Thoracic aorta (tissue), 2 donors: ENCODE results near the gene TNS2. TPM values are rescaled to one million over a fixed set of nuclear protein-coding genes. Genes with fewer than 3 reads are reported as not detected.

Experiments used
- ATAC-seq: fragments of 150-250 bp; one replicate; pipeline ENCODE4 v1.8.0; 2017; ENCODE audit warnings: low read depth; ENCODE audit not compliant: insufficient number of reproducible peaks, low FRiP score
- DNase-seq: peaks from one replicate; pipeline ENCODE4 v3.0.0-alpha.2; 2020; ENCODE audit warnings: low spot score
- H3K27ac ChIP-seq, 2 donors: fragments of 200-600 bp; sonication (generic); 1 replicate in 1 of 2; 2 replicates in 1 of 2; pipeline ENCODE4 v1.5.1; 2016; ENCODE audit warnings: mild to moderate bottlenecking in 2 of 2, moderate library complexity in 2 of 2
- H3K27me3 ChIP-seq: fragments of 200-600 bp; sonication (generic); replicated peaks from 2 replicates; pipeline ENCODE4 v1.6.0; 2016; ENCODE audit warnings: mild to moderate bottlenecking; ENCODE audit not compliant: insufficient read depth
- H3K36me3 ChIP-seq: fragments of 200-600 bp; sonication (generic); one replicate; pipeline ENCODE4 v1.5.1; 2016
- H3K4me1 ChIP-seq, 2 donors: fragments of 200-600 bp; sonication (generic); 1 replicate in 1 of 2; 2 replicates in 1 of 2; pipeline versions ENCODE4 v1.5.1 to v1.6.0; 2016; ENCODE audit warnings: low read depth in 2 of 2, mild to moderate bottlenecking in 1 of 2; ENCODE audit not compliant: control insufficient read depth in 1 of 2
- H3K4me3 ChIP-seq: fragments of 200-600 bp; sonication (generic); 2 replicates; pipeline ENCODE4 v1.5.1; 2016; ENCODE audit warnings: mild to moderate bottlenecking
- H3K9me3 ChIP-seq: fragments of 200-600 bp; sonication (generic); 2 replicates; pipeline ENCODE4 v1.5.1; 2016
- CTCF ChIP-seq: fragments of 200-600 bp; sonication (generic); IDR thresholded peaks from one replicate; pipeline ENCODE4 v1.5.1; 2019; ENCODE audit warnings: antibody characterized with exemption
- total RNA-seq, 2 donors: library from RNA; depleted of rRNA; stranded (reverse); fragments of >200 nt; gene quantifications; one replicate each; pipeline versions ENCODE4 v1.1.0 to v1.2.3, GENCODE V29; 2016

The TNS2 gene
- total RNA-seq, 2 donors from 2014 or later = 292 to 307 TPM

DNA sequence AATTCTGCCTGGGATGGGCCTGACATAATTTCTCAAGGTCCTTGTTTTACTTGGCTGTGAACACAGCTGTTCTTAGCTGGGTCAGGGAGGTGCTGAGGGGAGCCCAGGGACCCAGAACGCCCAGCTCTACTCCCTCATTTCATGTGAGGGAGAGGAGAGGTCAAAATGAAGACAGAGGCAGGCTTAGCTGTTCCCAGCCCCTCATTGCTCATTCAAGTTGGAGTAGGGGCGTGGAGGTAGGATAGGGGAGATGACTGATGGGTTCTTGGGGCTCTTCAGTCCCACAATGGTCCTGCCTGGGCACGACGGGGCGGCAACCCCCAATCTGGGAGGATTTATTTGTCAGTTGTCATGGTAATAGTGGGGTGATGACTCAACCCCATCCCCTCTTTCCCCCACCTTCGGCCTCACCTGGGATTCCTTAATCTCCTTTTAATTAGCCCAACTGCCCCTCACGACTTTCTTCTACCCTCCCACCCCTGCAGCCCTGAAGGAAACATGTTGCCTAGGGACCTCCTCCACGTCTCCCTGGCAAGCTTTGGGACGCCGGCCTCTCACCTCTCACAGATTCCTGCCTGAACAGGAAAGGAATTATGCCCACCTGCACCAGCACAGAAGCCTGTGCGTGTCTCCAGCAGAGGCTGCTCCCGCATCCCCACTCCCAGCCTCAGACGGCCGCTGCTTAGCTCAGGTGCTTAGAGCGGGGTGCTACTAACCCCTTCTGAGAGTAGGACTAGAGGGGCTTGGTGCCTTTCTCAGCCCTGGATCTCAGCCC, 19.1 kb downstream of the TNS2 start:
- Histone ChIP-seq H3K27me3 (no peaks in the 10 kb centered on the region), H3K4me1 (peaks cover 39 to 88% of the 10 kb centered on the region in 2 donors), H3K9me3 (no peaks in the 10 kb centered on the region), H3K4me3 (no peak overlapping the region), H3K27ac (peak overlapping the region; percentile 78 to 83), H3K36me3 (peaks cover 14% of the 10 kb centered on the region)
- ATAC-seq (no peak), DNase-seq (no peak)
- no peak for TF ChIP-seq CTCF

DNA sequence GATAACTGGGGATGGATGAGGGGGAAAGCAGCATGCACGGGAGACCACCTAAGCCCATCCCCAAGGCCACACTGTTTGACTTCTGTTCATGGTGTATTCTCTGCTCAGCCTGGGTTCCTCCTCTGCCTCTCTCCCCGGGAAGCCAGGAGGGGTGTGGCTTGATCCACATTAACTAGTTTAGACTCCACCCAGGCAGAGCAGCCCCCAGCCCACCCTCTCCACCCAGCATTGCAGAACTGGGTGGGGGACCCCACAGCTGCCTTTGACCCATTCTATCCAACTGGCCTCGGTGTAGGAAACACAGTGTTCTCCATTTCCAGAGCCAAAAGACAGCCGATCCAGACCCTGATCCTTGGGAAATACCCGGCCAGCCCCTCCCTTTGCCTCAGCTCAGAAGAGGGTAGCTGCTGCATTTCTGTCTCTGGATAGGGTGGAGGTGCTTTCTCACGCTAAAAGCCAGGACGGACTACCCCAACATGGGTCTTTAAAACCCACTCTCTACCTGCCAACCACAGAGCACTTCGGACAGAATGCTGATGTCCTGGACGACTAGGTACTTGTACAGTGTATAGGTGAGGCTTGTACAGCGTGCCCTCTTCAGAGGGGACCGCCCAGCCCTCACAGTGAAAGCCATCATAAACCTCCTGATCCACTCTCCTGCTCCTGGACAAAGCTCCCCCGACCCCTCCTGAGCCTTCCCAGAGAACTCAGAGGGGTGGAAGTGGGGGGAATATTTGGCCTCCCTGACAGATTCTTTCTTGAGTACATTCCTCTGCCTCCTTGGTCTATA, 20.0 kb downstream of the TNS2 start:
- Histone ChIP-seq H3K27me3 (no peaks in the 10 kb centered on the region), H3K9me3 (no peaks in the 10 kb centered on the region), H3K4me3 (no peak overlapping the region), H3K4me1 (peaks cover 39 to 88% of the 10 kb centered on the region in 2 donors), H3K36me3 (peaks cover 17% of the 10 kb centered on the region), H3K27ac (peak overlapping the region; percentile 78 to 83)
- DNase-seq = no peak
- TF ChIP-seq CTCF = no peak
- ATAC-seq = no peak

GRCh38 chr12:53070877-53071492, 21.1 kb downstream of the TNS2 start:
- Histone ChIP-seq H3K9me3 (no peaks in the 10 kb centered on the region), H3K4me3 (no peak overlapping the region), H3K27ac (peak overlapping the region; percentile 78 to 83), H3K4me1 (peaks cover 35 to 76% of the 10 kb centered on the region in 2 donors), H3K27me3 (no peaks in the 10 kb centered on the region), H3K36me3 (peaks cover 21% of the 10 kb centered on the region)
- no peak for DNase-seq
- no peak for TF ChIP-seq CTCF
- no peak for ATAC-seq

DNA sequence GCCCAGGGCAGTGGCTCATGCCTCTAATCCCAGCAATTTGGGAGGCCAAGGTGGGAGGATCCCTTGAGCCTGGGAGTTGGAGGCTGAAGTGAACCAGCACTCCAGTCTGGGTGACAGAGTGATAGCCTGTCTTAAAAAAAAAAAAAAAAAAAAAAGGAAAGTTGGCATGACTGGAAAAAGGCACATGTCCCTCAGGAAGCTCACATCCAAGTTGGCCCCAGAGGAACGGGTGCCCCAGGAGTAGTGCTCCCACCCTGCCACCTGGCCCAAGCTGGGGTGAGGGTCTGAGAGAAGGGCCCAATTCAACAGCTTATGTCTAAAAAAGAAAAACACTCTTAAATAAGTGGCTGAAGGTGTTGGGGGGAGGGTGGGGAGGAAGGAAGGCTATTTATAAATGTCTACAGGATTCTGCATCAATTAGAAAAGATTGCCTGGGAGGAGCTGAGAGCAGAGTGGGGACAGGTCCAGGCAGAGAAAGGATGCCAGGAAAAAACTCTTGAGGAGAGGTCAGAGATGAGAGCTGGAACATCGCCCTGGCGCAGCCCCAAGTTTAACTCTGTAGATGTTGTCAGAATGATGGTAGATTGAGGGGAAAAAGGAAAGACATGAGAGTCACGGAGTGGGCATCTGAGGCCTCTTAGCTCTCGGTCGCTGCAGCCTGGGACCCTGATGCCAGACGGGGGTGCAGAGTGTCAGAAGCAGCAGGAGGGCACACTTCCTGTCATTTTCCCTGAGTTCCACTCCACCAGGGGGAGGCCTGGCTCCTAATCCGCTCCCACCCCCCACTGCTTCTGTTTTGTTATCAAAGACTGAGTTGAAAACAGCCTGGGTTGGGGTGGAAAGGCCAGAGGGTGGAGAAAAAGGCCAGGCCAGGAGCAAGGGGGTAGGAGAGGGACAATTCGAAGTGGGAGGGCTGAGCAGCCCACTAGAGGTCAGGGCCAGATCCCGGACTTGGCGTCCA, 22.0 kb downstream of the TNS2 start:
- Histone ChIP-seq H3K4me1 (peaks cover 29 to 76% of the 10 kb centered on the region in 2 donors), H3K27ac (peak overlapping the region; percentile 78 to 83), H3K9me3 (no peaks in the 10 kb centered on the region), H3K36me3 (peaks cover 22% of the 10 kb centered on the region), H3K27me3 (no peaks in the 10 kb centered on the region), H3K4me3 (peak overlapping the region; percentile 24)
- ATAC-seq (no peak), DNase-seq (no peak)
- TF ChIP-seq CTCF = no peak
